ENCODE data around the gene OTUB1.

DNA sequence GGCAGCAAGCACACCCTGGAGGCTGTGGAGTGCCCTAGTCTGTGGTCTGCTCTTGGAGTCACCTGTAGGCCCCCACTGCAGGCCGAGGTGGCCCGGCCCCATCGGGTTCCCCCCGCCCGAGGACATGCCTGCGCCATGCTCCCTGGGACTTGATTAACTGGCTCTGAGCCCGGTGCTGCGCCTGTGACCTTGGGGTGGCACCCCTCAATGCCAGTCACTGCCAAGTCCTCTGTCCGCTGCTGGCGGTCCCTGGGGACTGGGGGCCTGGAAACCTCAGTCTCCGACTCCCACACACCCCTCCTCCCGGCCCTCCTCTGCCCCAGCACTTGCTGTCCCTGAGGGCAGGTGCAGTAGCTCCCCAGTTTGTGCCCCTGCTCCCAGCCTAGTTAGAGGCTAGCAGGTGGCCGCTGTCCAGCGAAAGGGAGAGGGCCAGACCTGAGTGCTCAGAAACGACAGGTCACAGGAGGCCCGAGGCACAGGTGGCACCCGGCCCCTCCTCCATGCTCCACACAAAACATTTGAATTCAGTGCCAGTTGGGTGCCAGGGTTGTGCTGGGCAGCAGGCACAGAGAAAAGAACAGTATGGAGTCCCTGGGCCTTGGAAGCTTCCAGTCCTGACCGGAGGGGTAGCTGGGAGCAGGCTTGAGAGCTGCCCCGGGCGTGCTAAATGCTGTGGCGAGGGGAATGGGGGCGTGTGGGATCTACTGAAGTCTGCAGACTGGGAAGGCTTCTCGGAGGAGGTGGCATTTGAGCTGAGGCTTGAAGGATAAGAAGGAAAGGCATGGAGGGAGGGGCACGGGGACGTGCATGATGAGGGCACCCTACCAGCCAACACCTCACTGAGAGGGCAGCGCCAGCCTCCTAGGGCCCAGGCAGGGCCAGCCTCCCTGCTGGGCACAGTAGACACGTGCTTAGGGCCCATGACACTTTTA lies 33.1 kb downstream of the OTUB1 start:
- TF ChIP-seq POLR2A (IDR thresholded peaks at IDR 0.05) (no peak), POLR2AphosphoS5 (IDR thresholded peaks at IDR 0.05) (no peak), EP300 (IDR thresholded peaks at IDR 0.05) (no peak)
- TF ChIP-seq, protein P1, sequence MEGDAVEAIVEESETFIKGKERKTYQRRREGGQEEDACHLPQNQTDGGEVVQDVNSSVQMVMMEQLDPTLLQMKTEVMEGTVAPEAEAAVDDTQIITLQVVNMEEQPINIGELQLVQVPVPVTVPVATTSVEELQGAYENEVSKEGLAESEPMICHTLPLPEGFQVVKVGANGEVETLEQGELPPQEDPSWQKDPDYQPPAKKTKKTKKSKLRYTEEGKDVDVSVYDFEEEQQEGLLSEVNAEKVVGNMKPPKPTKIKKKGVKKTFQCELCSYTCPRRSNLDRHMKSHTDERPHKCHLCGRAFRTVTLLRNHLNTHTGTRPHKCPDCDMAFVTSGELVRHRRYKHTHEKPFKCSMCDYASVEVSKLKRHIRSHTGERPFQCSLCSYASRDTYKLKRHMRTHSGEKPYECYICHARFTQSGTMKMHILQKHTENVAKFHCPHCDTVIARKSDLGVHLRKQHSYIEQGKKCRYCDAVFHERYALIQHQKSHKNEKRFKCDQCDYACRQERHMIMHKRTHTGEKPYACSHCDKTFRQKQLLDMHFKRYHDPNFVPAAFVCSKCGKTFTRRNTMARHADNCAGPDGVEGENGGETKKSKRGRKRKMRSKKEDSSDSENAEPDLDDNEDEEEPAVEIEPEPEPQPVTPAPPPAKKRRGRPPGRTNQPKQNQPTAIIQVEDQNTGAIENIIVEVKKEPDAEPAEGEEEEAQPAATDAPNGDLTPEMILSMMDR (IDR thresholded peaks at IDR 0.05): no peak
